H1 (cell line): ENCODE results near the gene CTNND2. TPM values are rescaled to one million over a fixed set of nuclear protein-coding genes. Genes with fewer than 3 reads are reported as not detected.

Experiments used
- BRCA1 ChIP-seq: IDR thresholded peaks from 2 replicates; pipeline ENCODE4 v1.6.1; 2012; ENCODE audit warnings: low read depth, low read length, improper control_type of control experiment
- GABPA ChIP-seq: IDR thresholded peaks from 2 replicates; pipeline ENCODE4 v1.6.1; 2011; ENCODE audit warnings: mild to moderate bottlenecking, low read length, moderate library complexity, borderline replicate concordance; ENCODE audit not compliant: insufficient read depth
- TAF7 ChIP-seq: optimal IDR thresholded peaks from 2 replicates; pipeline ENCODE3; 2011; ENCODE audit warnings: low read depth, mild to moderate bottlenecking, inconsistent platforms, low read length, moderate library complexity, borderline replicate concordance
- ZNF274 ChIP-seq: IDR thresholded peaks from 2 replicates; pipeline ENCODE4 v1.7.0; 2012; ENCODE audit warnings: low read length, borderline replicate concordance; ENCODE audit errors: extremely low read depth
- polyA plus RNA-seq, 7 experiments: library from polyadenylated mRNA; depleted of rRNA in 3 of 7; stranded (reverse) in 5 of 7; unstranded in 2 of 7; fragments of >200 nt in 5 of 7; fragments of 200-250 nt in 2 of 7; gene quantifications; 1 replicate in 5 of 7; 2 replicates in 1 of 7; 4 replicates in 1 of 7; pipeline versions ENCODE4 v1.2.1 to v1.2.3, GENCODE V29; 2011 to 2013; ENCODE audit warnings: missing spikeins in 2 of 7, mixed read lengths in 2 of 7
- total RNA-seq: library from RNA; stranded (reverse); fragmentation: NEBNext Ultra II Directional; extraction: Animal tissue kit (Norgen Biotek cat#: 25700); gene quantifications from 2 replicates; pipeline ENCODE4 v1.2.1, GENCODE V29; 2021

The CTNND2 gene
- total and polyA plus RNA-seq, 2 of the 8 experiments (the other 6 are each of a cell fraction or from before 2014, with no cell fraction given), result 7.4 to 14.2 TPM

DNA sequence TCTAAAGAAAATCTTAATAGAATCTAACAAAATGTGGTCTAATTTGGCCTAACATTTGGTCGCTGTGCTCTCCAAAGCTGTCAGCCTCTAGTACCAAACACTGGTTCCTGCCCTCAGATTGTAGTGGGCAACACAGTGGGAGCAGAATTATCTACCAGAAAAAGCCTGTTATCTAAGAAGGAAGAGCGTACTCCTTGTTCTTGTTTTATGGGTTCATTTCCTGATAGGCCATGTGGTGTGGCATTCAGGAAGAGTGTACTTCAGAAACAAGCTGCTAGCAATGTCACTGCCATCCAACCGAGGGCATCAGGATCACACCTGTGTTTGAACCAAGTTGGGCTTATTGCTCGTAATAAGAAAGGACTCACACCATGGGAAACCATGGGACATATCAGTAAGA is 655.3 kb downstream of the CTNND2 start (continued):
- no peak for TF ChIP-seq GABPA
- TF ChIP-seq BRCA1, result no peak
- no peak for TF ChIP-seq TAF7
- TF ChIP-seq ZNF274, result no peak
